ENCODE data around the gene NRXN2. TPM values are rescaled to one million over a fixed set of nuclear protein-coding genes. Genes with fewer than 3 reads are reported as not detected.
A peak's percentile ranks its signal among the peaks of the same experiment; 100 is the strongest.

The NRXN2 gene
- total and polyA plus RNA-seq, 2 of the 13 experiments (the other 11 are each of a cell fraction or from before 2014, with no cell fraction given) = not detected

DNA sequence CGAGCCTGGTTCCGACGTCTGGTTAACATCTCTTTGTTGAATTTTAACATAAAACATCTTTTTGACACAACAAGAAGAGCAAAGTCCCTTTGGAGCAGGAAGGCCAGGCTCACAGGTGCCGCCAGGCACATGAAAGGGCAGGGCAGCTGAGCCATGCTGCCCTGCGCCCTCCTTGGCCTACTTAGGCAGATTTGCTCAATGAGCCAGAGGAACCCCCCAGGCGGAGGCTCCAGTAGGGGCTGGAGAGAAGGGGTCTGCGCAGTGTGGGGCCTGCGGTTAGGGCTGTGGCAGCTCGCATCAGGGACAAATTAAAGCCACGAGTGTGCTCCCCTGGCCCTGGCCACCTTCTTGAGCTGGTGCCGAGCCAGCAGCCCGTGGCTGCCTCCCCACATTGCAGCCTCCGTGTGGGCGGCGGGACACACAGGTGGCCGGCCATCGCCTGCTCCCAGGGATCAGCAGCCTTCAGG is 141.9 kb downstream of the NRXN2 start (continued):
- TF ChIP-seq, protein P1, sequence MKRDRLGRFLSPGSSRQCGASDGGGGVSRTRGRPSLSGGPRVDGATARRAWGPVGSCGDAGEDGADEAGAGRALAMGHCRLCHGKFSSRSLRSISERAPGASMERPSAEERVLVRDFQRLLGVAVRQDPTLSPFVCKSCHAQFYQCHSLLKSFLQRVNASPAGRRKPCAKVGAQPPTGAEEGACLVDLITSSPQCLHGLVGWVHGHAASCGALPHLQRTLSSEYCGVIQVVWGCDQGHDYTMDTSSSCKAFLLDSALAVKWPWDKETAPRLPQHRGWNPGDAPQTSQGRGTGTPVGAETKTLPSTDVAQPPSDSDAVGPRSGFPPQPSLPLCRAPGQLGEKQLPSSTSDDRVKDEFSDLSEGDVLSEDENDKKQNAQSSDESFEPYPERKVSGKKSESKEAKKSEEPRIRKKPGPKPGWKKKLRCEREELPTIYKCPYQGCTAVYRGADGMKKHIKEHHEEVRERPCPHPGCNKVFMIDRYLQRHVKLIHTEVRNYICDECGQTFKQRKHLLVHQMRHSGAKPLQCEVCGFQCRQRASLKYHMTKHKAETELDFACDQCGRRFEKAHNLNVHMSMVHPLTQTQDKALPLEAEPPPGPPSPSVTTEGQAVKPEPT (CRISPR knock-in tag; IDR thresholded peaks at IDR 0.05; ENCODE audit: low read depth) = no peak
- TF ChIP-seq CREM (IDR thresholded peaks at IDR 0.05) = no peak
- no peak for TF ChIP-seq CREM (CRISPR knock-in tag; IDR thresholded peaks at IDR 0.05)
- TF ChIP-seq SAP130 (CRISPR knock-in tag; IDR thresholded peaks at IDR 0.05; ENCODE audit: low read depth) = peak; percentile 43; the same call in 1 of the 2 replicates
- no peak for TF ChIP-seq ZFP62 (CRISPR knock-in tag; IDR thresholded peaks at IDR 0.05)
- peak; percentile 11; the same call in 1 of the 2 replicates for TF ChIP-seq HOXA3 (CRISPR knock-in tag; IDR thresholded peaks at IDR 0.05)
- peak; percentile 44; the same call in 1 of the 2 replicates for TF ChIP-seq ZFY (CRISPR knock-in tag; IDR thresholded peaks at IDR 0.05)
- no peak for TF ChIP-seq ZNF607 (CRISPR knock-in tag; IDR thresholded peaks at IDR 0.05; ENCODE audit: borderline replicate concordance)
- TF ChIP-seq ELF3 (CRISPR knock-in tag; IDR thresholded peaks at IDR 0.05) = 0 out of 2 replicates have a peak, but pooled peaks have one; percentile 26
- TF ChIP-seq HOXA9 (CRISPR knock-in tag; IDR thresholded peaks at IDR 0.05; ENCODE audit: borderline replicate concordance) = no peak
- TF ChIP-seq, protein P2, sequence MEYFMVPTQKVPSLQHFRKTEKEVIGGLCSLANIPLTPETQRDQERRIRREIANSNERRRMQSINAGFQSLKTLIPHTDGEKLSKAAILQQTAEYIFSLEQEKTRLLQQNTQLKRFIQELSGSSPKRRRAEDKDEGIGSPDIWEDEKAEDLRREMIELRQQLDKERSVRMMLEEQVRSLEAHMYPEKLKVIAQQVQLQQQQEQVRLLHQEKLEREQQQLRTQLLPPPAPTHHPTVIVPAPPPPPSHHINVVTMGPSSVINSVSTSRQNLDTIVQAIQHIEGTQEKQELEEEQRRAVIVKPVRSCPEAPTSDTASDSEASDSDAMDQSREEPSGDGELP (IDR thresholded peaks at IDR 0.05; ENCODE audit: borderline replicate concordance, low read depth) = no peak; the same call in 1 of the 2 replicates
- no peak for TF ChIP-seq ZNF446 (CRISPR knock-in tag; IDR thresholded peaks at IDR 0.05)
- TF ChIP-seq ZNF451 (CRISPR knock-in tag; IDR thresholded peaks at IDR 0.05) = no peak
- TF ChIP-seq HNF4A (CRISPR knock-in tag; IDR thresholded peaks at IDR 0.05) = peak; percentile 77
- TF ChIP-seq, protein P3, sequence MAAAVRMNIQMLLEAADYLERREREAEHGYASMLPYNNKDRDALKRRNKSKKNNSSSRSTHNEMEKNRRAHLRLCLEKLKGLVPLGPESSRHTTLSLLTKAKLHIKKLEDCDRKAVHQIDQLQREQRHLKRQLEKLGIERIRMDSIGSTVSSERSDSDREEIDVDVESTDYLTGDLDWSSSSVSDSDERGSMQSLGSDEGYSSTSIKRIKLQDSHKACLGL (CRISPR knock-in tag; IDR thresholded peaks at IDR 0.05) = no peak
- TF ChIP-seq ZFX (CRISPR knock-in tag; IDR thresholded peaks at IDR 0.05; ENCODE audit: low read depth) = peak; percentile 41; the same call in 1 of the 2 replicates
- TF ChIP-seq, protein P4, sequence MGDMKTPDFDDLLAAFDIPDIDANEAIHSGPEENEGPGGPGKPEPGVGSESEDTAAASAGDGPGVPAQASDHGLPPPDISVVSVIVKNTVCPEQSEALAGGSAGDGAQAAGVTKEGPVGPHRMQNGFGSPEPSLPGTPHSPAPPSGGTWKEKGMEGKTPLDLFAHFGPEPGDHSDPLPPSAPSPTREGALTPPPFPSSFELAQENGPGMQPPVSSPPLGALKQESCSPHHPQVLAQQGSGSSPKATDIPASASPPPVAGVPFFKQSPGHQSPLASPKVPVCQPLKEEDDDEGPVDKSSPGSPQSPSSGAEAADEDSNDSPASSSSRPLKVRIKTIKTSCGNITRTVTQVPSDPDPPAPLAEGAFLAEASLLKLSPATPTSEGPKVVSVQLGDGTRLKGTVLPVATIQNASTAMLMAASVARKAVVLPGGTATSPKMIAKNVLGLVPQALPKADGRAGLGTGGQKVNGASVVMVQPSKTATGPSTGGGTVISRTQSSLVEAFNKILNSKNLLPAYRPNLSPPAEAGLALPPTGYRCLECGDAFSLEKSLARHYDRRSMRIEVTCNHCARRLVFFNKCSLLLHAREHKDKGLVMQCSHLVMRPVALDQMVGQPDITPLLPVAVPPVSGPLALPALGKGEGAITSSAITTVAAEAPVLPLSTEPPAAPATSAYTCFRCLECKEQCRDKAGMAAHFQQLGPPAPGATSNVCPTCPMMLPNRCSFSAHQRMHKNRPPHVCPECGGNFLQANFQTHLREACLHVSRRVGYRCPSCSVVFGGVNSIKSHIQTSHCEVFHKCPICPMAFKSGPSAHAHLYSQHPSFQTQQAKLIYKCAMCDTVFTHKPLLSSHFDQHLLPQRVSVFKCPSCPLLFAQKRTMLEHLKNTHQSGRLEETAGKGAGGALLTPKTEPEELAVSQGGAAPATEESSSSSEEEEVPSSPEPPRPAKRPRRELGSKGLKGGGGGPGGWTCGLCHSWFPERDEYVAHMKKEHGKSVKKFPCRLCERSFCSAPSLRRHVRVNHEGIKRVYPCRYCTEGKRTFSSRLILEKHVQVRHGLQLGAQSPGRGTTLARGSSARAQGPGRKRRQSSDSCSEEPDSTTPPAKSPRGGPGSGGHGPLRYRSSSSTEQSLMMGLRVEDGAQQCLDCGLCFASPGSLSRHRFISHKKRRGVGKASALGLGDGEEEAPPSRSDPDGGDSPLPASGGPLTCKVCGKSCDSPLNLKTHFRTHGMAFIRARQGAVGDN (CRISPR knock-in tag; IDR thresholded peaks at IDR 0.05) = peak; percentile 72
- TF ChIP-seq PHF5A (CRISPR knock-in tag; IDR thresholded peaks at IDR 0.05; ENCODE audit: low read depth, unreplicated experiment) = no peak
- TF ChIP-seq ZSCAN21 (CRISPR knock-in tag; IDR thresholded peaks at IDR 0.05; ENCODE audit: borderline replicate concordance) = no peak
- TF ChIP-seq, protein P5, sequence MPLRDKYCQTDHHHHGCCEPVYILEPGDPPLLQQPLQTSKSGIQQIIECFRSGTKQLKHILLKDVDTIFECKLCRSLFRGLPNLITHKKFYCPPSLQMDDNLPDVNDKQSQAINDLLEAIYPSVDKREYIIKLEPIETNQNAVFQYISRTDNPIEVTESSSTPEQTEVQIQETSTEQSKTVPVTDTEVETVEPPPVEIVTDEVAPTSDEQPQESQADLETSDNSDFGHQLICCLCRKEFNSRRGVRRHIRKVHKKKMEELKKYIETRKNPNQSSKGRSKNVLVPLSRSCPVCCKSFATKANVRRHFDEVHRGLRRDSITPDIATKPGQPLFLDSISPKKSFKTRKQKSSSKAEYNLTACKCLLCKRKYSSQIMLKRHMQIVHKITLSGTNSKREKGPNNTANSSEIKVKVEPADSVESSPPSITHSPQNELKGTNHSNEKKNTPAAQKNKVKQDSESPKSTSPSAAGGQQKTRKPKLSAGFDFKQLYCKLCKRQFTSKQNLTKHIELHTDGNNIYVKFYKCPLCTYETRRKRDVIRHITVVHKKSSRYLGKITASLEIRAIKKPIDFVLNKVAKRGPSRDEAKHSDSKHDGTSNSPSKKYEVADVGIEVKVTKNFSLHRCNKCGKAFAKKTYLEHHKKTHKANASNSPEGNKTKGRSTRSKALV (CRISPR knock-in tag; IDR thresholded peaks at IDR 0.05) = peak; percentile 41; the same call in 1 of the 2 replicates
